Pancreas (tissue), 10 donors: ENCODE results near the gene TUBA3D. TPM values are rescaled to one million over a fixed set of nuclear protein-coding genes. Genes with fewer than 3 reads are reported as not detected.
"Not testable (repeated sequence)": the region's sequence is repeated elsewhere in the genome, so short reads cannot be mapped to it uniquely, and the experiment has no call there.

Experiments
- ATAC-seq, 4 donors: fragments of 200-7000 bp; cut with Tn5 transposase; one replicate each; pipeline versions ENCODE4 v1.8.0 to v1.9.1; 2020; ENCODE audit warnings: mild to moderate bottlenecking in 4 of 4, moderate library complexity in 4 of 4
- DNase-seq, 6 donors: peaks; one replicate each; pipeline ENCODE4 v3.0.0-alpha.2; 2020
- FAIRE-seq: peaks from 2 replicates; lab custom pipeline; 2012; peaks lifted over from hg19 to GRCh38; lab: Jason Lieb, UNC
- H3K27ac ChIP-seq, 4 donors: fragments of 200-600 bp; sonication (generic); 1 replicate in 3 of 4; 2 replicates in 1 of 4; pipeline versions ENCODE4 v1.5.0 to v1.8.0; 2020
- H3K27me3 ChIP-seq, 4 donors: fragments of 200-600 bp; one replicate each; pipeline ENCODE4 v1.8.0; 2021
- H3K36me3 ChIP-seq, 3 donors: fragments of 200-600 bp; sonication (generic) in 1 of 3; one replicate each; pipeline versions ENCODE4 v1.5.0 to v1.8.0; 2020 to 2021
- H3K4me1 ChIP-seq, 3 donors: fragments of 200-600 bp; one replicate each; pipeline ENCODE4 v1.8.0; 2021
- H3K4me3 ChIP-seq, 4 donors: fragments of 200-600 bp; sonication (generic) in 2 of 4; one replicate each; pipeline versions ENCODE4 v1.5.0 to v1.8.0; 2020 to 2021
- H3K9me3 ChIP-seq, 4 donors: fragments of 200-600 bp; one replicate each; pipeline ENCODE4 v1.8.0; 2021
- WGBS, 2 donors: extraction: QIAGEN DNeasy Blood & Tissue Kit; methylation state at CpG; one replicate each; pipeline ENCODE4 v1.1.7; 2013; 5-methylcytosine and 5-hydroxymethylcytosine counted together
- intact Hi-C, 3 donors: fragments of 100-400 bp; cut with DNase I; formaldehyde crosslinking; loops; one replicate each; pipeline versions ENCODE4 v1.11.1 to v1.14.2; 2022
- polyA plus RNA-seq, 2 donors: library from polyadenylated mRNA; stranded (reverse); fragments of 200-250 nt; gene quantifications; one replicate each; pipeline ENCODE4 v1.2.3, GENCODE V29; 2013
- total RNA-seq, 6 donors: library from RNA; stranded (reverse); fragmentation: NEBNext Ultra II Directional in 4 of 6; extraction: Animal tissue kit (Norgen Biotek cat#: 25700) in 4 of 6; gene quantifications; one replicate each; pipeline versions ENCODE4 v1.2.1 to v1.2.4, GENCODE V29; 2021 to 2023
- TF ChIP-seq, protein P1 (sequence below), 4 donors: fragments of 200-600 bp; sonication (generic) in 3 of 4; IDR thresholded peaks; one replicate each; pipeline versions ENCODE4 v1.5.0 to v1.8.0; 2021; ENCODE audit warnings: antibody characterized with exemption in 4 of 4
- donor health status: healthy with polysubstance abuse.
- donor health status: DM: no; HTN: no; CAD: no; lungs with moderate emphysema.
- donor health status: DM: no; HTN: no; CAD: no.
- donor health status: control.
- donor health status: control.
- donor health status: Bipolar disorder and iron deficiency.
- donor health status: DM: yes; HTN: yes; CAD: no.
- donor health status: DM: no; HTN: no; CAD: no.
- donor health status: DM: no; HTN: no; CAD: no.
- donor health status: DM: yes; HTN: yes; CAD: no.

Gene TUBA3D
- total and polyA plus RNA-seq, 8 donors, result 0.12 to 0.23 TPM; not detected in 6

DNA sequence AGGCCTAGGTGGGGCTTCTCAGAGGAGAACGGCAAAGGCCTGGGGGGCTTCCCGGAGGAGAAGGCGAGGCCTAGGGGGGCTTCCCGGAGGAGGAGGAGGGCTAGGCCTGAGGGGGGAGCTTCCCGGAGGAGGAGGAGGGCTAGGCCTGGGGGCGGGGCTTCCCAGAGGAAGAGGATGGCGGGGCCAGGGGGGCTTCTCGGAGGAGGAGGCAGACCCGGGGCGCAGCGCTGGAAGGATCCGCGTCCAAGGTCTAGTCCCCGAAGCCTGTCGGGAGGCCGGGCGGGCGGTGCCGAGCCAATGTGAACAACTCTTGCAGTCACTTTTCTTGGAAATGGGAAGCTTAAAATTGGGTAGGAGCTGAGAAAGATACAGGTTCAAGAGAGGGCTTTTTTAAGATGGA, 30.0 kb upstream of the TUBA3D start:
- Histone ChIP-seq H3K27ac (no peak overlapping the region), H3K36me3 (no peaks in the 10 kb centered on the region), H3K27me3 (no peaks in the 10 kb centered on the region), H3K4me1 (no peaks in the 10 kb centered on the region), H3K4me3 (no peak overlapping the region), H3K9me3 (no peaks in the 10 kb centered on the region)
- FAIRE-seq, result no peak
- WGBS, 2 donors, result 86 to 90% methylated on average over 18 to 19 of the region's 19 CpGs
- no peak for ATAC-seq
- DNase-seq, result peak in 1 of 6 donors; percentile 66
- TF ChIP-seq, protein P1, sequence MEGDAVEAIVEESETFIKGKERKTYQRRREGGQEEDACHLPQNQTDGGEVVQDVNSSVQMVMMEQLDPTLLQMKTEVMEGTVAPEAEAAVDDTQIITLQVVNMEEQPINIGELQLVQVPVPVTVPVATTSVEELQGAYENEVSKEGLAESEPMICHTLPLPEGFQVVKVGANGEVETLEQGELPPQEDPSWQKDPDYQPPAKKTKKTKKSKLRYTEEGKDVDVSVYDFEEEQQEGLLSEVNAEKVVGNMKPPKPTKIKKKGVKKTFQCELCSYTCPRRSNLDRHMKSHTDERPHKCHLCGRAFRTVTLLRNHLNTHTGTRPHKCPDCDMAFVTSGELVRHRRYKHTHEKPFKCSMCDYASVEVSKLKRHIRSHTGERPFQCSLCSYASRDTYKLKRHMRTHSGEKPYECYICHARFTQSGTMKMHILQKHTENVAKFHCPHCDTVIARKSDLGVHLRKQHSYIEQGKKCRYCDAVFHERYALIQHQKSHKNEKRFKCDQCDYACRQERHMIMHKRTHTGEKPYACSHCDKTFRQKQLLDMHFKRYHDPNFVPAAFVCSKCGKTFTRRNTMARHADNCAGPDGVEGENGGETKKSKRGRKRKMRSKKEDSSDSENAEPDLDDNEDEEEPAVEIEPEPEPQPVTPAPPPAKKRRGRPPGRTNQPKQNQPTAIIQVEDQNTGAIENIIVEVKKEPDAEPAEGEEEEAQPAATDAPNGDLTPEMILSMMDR (IDR thresholded peaks at IDR 0.05), result no peak
- intact Hi-C loops, result no loop called here

DNA sequence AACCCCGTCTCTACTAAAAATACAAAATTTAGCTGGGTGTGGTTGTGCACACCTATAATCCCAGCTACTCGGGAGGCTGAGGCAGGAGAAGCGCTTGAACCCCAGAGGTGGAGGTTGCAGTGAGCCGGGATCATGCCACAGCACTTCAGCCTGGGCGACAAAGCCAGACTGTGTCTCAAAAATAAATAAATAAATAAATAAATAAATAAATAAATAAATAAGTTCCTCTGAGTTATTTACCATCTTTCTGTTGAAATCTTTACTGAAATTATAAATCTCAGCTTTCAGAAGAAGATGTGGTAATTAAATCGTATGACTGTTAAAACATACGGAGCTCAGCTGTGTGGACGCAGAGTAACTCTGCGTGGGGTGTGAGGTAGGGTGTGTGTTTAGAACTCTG, 27.9 kb upstream of the TUBA3D start:
- H3K27me3 ChIP-seq, H3K4me3 ChIP-seq, ATAC-seq, H3K27ac ChIP-seq, H3K36me3 ChIP-seq, FAIRE-seq, intact Hi-C loops, H3K9me3 ChIP-seq, DNase-seq, H3K4me1 ChIP-seq: not testable (repeated sequence)
- 68 to 86% methylated on average over 9 of the region's 9 CpGs for WGBS, 2 donors

DNA sequence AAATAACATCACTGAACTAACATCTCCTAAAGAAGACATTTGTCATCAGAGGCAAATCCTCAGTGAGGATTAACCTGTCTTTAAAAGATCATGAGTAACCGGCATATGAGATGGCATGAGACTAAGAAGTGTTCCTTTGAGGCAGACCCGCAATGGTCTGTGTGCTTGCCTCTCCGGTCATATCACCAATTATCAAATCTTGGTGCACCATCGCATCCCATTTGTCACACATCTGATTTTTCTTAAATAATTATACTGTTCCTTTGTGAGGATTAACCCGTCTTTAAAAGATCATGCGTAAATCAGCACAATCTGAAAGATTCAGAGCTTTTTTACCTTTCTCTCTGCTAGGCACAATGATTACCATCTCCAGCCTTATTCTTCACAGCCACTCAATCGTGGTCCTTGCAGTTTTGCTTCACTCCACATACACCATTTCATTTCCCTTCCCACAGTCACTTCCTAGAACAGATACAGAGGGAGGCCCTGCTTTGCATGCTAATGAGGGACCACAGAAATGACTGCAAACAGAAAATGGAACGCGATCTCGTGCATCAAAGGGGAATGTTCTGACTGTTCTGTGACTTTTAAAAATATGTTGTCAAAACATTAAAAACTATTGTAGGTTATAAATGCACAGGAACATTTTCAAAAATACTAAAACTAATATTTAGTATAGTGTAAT, 24.5 kb upstream of the TUBA3D start:
- FAIRE-seq, H3K9me3 ChIP-seq, H3K27ac ChIP-seq, H3K27me3 ChIP-seq, ATAC-seq, intact Hi-C loops, H3K36me3 ChIP-seq, H3K4me1 ChIP-seq, H3K4me3 ChIP-seq, DNase-seq: not testable (repeated sequence)
- WGBS, 2 donors, result 61 to 66% methylated on average over 7 to 10 of the region's 10 CpGs

DNA sequence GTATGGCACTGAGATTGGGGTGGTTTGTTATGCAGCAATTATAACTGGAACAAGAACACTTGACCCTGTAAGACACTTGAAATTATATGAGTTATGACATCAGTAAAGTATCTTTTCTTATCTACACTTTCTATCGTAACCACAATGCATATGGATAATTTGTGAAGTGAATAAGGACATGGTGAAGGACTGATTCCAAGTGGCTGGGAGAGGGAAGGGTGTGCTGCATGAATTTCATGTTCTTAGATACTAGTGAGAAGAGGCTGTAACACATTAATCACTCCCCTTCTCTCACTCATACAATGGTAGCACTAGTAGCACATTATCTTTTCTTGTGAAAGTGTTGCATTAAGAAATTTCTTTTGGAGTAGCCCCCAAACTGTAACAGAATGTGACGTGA, 21.0 kb upstream of the TUBA3D start:
- DNase-seq, H3K4me1 ChIP-seq, H3K27ac ChIP-seq, H3K27me3 ChIP-seq, ATAC-seq, FAIRE-seq, intact Hi-C loops, H3K9me3 ChIP-seq, H3K36me3 ChIP-seq, H3K4me3 ChIP-seq: not testable (repeated sequence)
- 27 to 41% methylated on average over 1 to 2 of the region's 2 CpGs for WGBS, 2 donors

DNA sequence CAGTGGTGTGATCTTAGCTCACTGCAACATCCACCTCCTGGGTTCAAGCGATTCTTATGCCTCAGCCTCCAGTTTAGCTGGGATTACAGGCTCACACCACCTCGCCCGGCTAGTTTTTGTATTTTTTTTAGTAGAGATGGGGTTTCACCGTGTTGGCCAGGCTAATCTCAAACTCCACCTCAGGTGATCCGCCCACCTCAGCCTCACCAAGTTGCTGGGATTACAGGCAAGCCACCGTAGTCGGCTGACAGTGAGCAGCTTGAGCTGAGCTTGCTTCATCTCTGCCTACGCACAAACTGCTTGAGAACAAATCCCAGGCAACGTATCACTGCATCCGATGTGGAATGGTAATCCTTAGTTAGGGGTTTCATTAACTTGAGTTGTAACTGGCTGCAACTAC, 8.2 kb upstream of the TUBA3D start:
- H3K4me3 ChIP-seq, H3K4me1 ChIP-seq, FAIRE-seq, H3K36me3 ChIP-seq, H3K9me3 ChIP-seq, ATAC-seq, DNase-seq, intact Hi-C loops, H3K27ac ChIP-seq, H3K27me3 ChIP-seq: not testable (repeated sequence)
- 79 to 81% methylated on average over 10 of the region's 10 CpGs for WGBS, 2 donors

DNA sequence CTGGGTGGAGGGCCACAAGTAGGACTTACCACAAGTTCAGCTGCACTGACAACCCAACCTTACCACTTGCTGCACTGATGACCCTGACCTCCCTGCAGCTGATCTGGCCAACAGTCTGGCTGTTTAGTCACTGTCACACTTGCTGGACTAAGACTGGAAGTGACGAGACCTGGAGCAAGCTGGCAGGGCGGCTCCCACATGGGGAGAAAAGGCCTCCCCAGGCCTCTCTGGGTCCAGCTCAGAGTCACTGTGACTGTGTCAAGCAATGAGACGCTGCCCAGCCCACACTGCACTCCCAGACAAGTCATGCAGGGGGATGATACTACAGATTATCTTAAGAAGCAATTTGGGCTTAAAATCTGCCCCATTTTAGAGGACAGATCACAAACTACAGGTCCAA, 5.0 kb upstream of the TUBA3D start:
- H3K4me3 ChIP-seq, intact Hi-C loops, DNase-seq, H3K9me3 ChIP-seq, H3K27me3 ChIP-seq, ATAC-seq, H3K4me1 ChIP-seq, H3K36me3 ChIP-seq, H3K27ac ChIP-seq, FAIRE-seq: not testable (repeated sequence)
- 80 to 100% methylated on average over 1 to 3 of the region's 3 CpGs for WGBS, 2 donors

DNA sequence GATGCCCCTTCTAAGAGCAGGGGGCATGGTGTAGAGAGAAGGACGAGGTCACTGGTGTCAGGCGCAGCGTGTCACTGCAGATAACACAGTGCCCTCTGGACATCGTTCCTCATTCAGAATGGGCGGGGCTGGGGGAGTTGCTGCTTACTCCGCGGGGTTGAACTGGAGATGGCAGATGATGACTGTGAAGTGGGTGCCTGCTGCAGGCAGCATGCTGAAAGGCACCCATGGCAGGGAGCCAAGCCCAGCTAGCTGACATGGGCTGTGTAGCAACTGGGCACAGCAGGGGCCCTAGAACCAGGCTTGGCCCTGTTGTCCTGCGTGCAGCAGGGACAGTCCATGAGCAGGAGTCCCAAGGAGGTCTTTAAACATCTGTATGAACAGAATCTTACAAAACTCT, 4.3 kb upstream of the TUBA3D start:
- FAIRE-seq, H3K4me1 ChIP-seq, H3K27me3 ChIP-seq, H3K4me3 ChIP-seq, H3K36me3 ChIP-seq, H3K27ac ChIP-seq, ATAC-seq, H3K9me3 ChIP-seq, intact Hi-C loops: not testable (repeated sequence)
- peak in 1 of 6 donors; percentile 57 for DNase-seq
- WGBS, 2 donors, result 87 to 100% methylated on average over 1 to 5 of the region's 8 CpGs

DNA sequence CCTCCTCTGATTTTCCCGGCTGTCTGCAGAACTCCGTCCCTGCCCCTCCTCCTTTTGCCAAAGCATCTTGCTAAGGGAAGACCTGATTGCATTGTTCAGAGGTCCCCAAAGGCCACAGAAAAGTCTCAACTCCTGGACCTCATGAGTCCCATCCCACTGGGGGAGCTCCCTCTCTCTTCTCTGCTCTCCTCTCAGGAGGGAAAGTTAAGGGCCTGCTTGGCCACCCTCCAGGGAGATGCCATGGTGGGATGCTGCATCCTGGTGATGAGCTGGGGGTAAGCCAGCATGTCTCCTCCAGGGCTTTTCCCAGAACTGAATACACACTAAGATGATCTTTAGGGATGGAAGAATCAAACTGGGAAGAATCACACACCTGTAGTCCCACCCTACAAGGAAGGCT, 2.7 kb upstream of the TUBA3D start:
- WGBS, 2 donors, result 89 to 100% methylated on average over 2 of the region's 2 CpGs
- H3K4me1 ChIP-seq, H3K27ac ChIP-seq, H3K4me3 ChIP-seq, H3K9me3 ChIP-seq, DNase-seq, FAIRE-seq, H3K36me3 ChIP-seq, H3K27me3 ChIP-seq, ATAC-seq, intact Hi-C loops: not testable (repeated sequence)

DNA sequence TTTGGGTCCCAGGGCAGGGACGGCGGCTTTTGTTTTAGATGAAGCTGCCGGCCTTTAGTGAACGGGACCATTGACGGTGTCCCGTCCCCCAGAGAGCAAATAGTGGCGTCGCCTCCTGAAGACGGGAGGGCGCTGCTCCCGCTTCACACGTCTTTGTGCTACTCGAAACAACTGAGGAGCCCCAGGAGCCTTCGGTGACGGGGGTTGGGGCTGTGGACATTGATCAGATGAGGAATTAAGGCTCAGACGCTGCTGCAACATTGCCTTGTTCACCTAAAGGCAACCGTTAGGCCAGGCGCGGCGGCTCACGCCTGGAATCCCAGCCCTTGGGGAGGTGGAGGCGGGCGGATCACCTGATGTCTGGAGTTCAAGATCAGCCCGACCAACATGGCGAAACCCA, 444 bp downstream of the TUBA3D start:
- H3K4me3 ChIP-seq, FAIRE-seq, intact Hi-C loops, H3K27ac ChIP-seq, ATAC-seq, H3K36me3 ChIP-seq, H3K27me3 ChIP-seq, H3K9me3 ChIP-seq, H3K4me1 ChIP-seq: not testable (repeated sequence)
- DNase-seq, result peak in 1 of 6 donors; percentile 28
- WGBS, 2 donors, result 98 to 99% methylated on average over 19 to 25 of the region's 25 CpGs

DNA sequence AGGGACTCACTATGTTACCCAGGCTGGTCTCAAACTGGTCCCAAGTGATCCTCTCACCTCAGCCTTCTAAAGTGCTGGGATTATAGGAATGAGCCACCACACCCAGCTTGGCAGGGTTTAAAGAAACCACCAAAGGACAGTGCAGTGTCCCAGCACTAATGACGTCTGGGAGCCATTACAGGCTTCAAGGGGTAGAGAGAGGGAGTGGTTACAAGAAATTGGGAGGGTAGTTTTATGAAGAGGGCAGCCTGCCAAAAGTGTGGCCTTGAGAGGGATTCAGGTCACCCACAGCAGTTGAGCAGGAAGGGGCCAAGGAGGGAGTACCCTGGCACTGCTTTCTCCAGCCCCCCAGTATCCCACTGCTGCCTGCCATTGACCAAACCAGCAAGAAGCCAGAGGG, 1.3 kb downstream of the TUBA3D start:
- WGBS, 2 donors, result 47 to 73% methylated on average over 1 of the region's 1 CpG
- H3K4me3 ChIP-seq, H3K9me3 ChIP-seq, H3K36me3 ChIP-seq, H3K4me1 ChIP-seq, DNase-seq, FAIRE-seq, H3K27ac ChIP-seq, ATAC-seq, intact Hi-C loops, H3K27me3 ChIP-seq: not testable (repeated sequence)

DNA sequence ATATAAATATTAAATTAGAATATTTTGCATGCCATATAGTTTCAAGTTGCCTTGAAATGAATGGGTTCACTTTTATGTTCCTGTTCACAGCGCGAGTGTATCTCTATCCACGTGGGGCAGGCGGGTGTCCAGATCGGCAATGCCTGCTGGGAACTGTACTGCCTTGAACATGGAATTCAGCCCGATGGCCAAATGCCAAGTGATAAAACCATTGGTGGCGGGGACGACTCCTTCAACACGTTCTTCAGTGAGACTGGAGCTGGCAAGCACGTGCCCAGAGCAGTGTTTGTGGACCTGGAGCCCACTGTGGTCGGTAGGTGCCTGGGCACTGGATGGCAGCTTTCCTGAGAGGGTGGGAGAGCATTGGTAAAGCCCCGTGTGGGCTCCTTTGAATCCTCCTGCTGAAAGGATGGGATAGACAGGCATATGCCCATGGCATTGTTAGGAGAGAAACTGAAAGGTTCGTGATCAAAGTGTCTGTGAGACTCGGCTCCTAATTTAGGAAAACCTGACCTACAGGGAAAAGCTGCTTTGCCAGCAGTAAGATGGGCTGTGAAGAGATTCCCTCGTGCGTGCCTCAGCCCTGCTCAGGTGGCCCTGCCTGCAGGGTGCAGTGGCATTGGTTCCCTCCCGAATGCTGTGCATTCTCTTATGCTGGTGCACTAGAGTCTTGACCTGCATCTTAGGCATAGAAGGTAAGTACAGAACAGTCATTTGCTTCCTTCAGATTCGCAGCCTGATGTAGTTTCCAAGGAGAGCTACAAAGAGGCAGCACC, 2.3 kb downstream of the TUBA3D start:
- not testable (repeated sequence) for FAIRE-seq
- 48 to 66% methylated on average over 14 to 16 of the region's 18 CpGs for WGBS, 2 donors

More for the DNA sequence above, 2.3 kb downstream of the TUBA3D start:
- H3K4me3 ChIP-seq, H3K27ac ChIP-seq, H3K27me3 ChIP-seq, H3K4me1 ChIP-seq, intact Hi-C loops, H3K9me3 ChIP-seq, H3K36me3 ChIP-seq: not testable (repeated sequence)
- ATAC-seq, result peak; percentile 73 to 93 (median 78)
- peak in 3 of 6 donors; percentile 61 to 68 (median 67) for DNase-seq
